ENCODE measurements around the gene TMEM94.

Gene TMEM94

DNA sequence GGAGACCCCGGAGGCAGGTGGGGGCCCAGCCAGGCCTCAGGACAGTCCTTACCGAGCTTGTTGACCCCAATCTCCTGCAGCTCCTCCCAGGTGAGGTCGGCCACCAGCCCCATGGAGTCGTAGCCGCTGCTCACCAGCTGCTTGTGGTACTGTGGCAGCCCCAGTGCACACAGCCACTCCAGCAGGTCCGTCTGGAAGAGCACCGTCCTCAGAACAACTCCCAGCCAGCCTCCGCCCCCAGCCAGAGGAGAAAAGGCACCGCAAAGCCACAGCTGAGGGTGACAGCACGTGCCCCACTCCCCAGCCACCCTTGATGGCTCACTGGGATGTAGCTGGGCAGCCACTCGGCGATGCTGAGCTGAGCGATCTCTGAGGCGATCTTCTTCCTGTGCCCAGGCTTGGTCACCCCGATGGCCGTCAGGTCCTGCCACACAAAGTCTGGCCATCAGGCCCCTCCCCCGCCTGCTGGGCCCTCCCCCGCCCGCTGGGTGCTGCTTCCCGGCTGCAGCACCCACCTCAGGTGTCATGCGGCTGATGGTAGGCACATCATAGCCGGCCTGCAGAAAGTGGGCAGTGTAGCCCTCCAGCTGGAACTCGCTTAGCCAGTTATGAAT lies 47.0 kb downstream of the TMEM94 start:
- TF ChIP-seq, protein P1, sequence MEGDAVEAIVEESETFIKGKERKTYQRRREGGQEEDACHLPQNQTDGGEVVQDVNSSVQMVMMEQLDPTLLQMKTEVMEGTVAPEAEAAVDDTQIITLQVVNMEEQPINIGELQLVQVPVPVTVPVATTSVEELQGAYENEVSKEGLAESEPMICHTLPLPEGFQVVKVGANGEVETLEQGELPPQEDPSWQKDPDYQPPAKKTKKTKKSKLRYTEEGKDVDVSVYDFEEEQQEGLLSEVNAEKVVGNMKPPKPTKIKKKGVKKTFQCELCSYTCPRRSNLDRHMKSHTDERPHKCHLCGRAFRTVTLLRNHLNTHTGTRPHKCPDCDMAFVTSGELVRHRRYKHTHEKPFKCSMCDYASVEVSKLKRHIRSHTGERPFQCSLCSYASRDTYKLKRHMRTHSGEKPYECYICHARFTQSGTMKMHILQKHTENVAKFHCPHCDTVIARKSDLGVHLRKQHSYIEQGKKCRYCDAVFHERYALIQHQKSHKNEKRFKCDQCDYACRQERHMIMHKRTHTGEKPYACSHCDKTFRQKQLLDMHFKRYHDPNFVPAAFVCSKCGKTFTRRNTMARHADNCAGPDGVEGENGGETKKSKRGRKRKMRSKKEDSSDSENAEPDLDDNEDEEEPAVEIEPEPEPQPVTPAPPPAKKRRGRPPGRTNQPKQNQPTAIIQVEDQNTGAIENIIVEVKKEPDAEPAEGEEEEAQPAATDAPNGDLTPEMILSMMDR (IDR thresholded peaks at IDR 0.05; ENCODE audit: insufficient read depth, low read depth, low read length, missing control alignments): no peak
- no peak overlapping the region for H3K4me3 ChIP-seq (ENCODE audit: low read depth, low read length)
- DNase-seq (ENCODE audit: low read depth): no peak

- DNase-seq (ENCODE audit: low read depth): no peak
- TF ChIP-seq, protein P1 (IDR thresholded peaks at IDR 0.05; ENCODE audit: insufficient read depth, low read depth, low read length, missing control alignments): no peak
Measured at GRCh38 chr17:75503976-75504346, 47.5 kb downstream of the TMEM94 start.

DNA sequence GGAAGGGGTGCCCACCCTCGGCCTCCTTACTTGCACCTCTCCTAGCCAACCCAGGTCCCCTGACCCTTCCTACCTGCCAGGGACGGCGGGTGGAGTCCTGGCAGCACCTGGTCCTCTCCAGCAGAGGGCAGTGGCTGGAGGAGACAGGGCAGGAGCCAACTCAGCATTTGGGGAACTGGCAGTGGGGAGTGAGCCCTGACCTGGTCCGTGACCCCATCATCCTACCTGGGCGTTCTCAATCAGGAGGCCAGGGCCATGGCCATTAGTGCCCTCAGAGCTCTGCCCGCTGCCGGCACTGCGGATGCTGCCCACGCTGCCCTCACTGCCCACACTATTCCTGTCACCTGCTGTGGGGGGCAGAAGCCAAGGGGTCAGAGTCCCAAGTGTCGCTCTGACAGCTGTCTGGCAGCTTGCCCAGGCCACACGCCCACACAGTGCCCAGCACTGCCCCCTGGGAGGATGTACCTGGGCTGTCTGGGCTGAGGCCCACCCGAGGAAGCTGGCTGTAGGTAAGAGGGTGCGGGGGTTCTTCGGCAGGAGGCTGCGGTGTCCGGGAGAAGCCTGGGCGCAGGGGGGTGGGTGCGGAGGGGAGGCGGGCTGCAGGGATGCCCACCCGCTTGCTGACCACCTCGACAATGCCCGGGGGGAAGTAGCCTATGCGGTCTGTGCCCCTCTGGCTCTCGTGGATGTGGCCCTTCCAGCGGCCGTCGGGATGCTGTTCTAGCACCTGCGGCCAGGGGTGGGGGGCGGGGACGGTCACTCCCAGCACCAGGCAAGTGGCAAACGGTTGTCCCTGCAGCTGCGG lies 48.1 kb downstream of the TMEM94 start:
- TF ChIP-seq, protein P1 (IDR thresholded peaks at IDR 0.05; ENCODE audit: insufficient read depth, low read depth, low read length, missing control alignments): peak; percentile 77
- peak; percentile 57 for DNase-seq (ENCODE audit: low read depth)
- no peak overlapping the region for H3K4me3 ChIP-seq (ENCODE audit: low read depth, low read length)

More at GRCh38 chr17:75503976-75504346, 47.5 kb downstream of the TMEM94 start:
- H3K4me3 ChIP-seq (ENCODE audit: low read depth, low read length): no peak overlapping the region

DNA sequence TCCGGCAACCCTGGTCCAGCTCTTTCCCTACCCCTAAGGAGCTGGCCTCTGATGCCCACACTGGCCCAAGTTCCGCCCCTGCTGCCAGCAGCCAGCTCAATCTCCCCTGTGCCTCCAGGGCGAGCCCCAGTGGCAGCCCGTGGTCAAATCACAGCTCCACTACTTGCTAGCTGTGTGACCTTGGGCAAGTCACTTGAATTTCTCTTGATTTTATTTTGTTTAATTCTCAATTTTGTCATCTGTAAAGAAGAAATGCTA lies 48.6 kb downstream of the TMEM94 start:
- DNase-seq (ENCODE audit: low read depth): no peak
- TF ChIP-seq, protein P1 (IDR thresholded peaks at IDR 0.05; ENCODE audit: insufficient read depth, low read depth, low read length, missing control alignments): no peak
- H3K4me3 ChIP-seq (ENCODE audit: low read depth, low read length): no peak overlapping the region

DNA sequence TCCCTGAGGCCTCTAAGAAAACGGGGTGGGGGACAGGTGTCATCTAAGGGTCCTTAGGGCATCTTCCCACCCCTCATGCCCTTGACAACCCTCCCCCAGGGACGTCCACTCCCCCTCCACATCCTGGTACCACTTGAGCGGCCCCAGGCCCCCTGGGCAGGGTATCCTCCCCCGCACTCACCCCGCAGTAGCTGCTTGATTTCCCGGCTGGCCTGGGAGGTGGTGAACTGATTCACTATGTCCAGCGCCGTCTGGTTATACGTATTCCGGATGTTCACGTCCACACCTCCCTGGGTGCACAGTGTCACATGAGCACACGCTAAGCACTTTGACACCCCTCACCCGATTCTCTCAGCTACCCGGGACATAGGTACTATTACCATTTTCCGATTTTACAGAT lies 49.2 kb downstream of the TMEM94 start:
- no peak overlapping the region for H3K4me3 ChIP-seq (ENCODE audit: low read depth, low read length)
- no peak for DNase-seq (ENCODE audit: low read depth)
- TF ChIP-seq, protein P1 (IDR thresholded peaks at IDR 0.05; ENCODE audit: insufficient read depth, low read depth, low read length, missing control alignments): no peak

GRCh38 chr17:75506134-75506533 lies 49.7 kb downstream of the TMEM94 start:
- H3K4me3 ChIP-seq (ENCODE audit: low read depth, low read length): no peak overlapping the region
- TF ChIP-seq, protein P1 (IDR thresholded peaks at IDR 0.05; ENCODE audit: insufficient read depth, low read depth, low read length, missing control alignments): no peak
- no peak for DNase-seq (ENCODE audit: low read depth)

DNA sequence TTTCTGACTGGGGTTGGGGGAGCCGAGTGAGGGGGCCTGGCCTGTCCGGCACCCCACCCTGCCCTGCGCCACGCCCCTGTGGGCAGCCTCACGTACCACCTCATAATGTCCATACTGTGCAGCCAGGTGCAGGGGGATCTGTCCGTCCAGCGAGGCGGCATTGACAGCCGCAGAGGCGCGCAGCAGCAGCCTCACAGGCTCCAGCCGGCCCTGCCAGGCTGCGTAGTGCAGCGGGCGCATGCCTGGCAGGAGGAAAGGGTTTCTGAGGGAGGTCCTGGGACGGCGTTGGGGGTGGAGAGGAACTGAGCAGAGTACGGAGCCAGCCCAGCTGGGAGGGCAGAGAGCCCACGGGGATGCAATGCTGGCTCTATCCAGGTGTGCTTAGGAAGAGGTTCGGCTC lies 50.5 kb downstream of the TMEM94 start:
- DNase-seq (ENCODE audit: low read depth): no peak
- H3K4me3 ChIP-seq (ENCODE audit: low read depth, low read length): no peak overlapping the region
- TF ChIP-seq, protein P1 (IDR thresholded peaks at IDR 0.05; ENCODE audit: insufficient read depth, low read depth, low read length, missing control alignments): no peak
